H1 (cell line): ENCODE results near the gene BATF3. TPM values are rescaled to one million over a fixed set of nuclear protein-coding genes. Genes with fewer than 3 reads are reported as not detected.

ENCODE experiments used
- ASH2L ChIP-seq: fragments of 200-600, 300-600 bp; sonication (generic); IDR thresholded peaks from one replicate; pipeline ENCODE4 v1.7.1; 2017; ENCODE audit warnings: low read length
- CHD1 ChIP-seq: IDR thresholded peaks from 2 replicates; pipeline ENCODE4 v1.6.1; 2012; ENCODE audit warnings: low read depth, low read length, improper control_type of control experiment
- KDM1A ChIP-seq: fragments of 200-600, 300-600 bp; sonication (generic); IDR thresholded peaks from 2 replicates; pipeline ENCODE4 v1.7.1; 2016; ENCODE audit warnings: mild to moderate bottlenecking, low read length, borderline replicate concordance
- POLR2AphosphoS5 ChIP-seq: IDR thresholded peaks from 2 replicates; pipeline ENCODE4 v1.6.1; 2011; ENCODE audit warnings: low read depth, low read length
- POU5F1 ChIP-seq: IDR thresholded peaks from 2 replicates; pipeline ENCODE4 v1.6.1; 2011; ENCODE audit warnings: low read depth, mild to moderate bottlenecking, low read length, moderate library complexity
- RFX5 ChIP-seq: IDR thresholded peaks from 2 replicates; pipeline ENCODE4 v1.6.1; 2011; ENCODE audit warnings: low read depth, low read length, improper control_type of control experiment, borderline replicate concordance
- SP4 ChIP-seq: IDR thresholded peaks from 2 replicates; pipeline ENCODE4 v1.6.1; 2012; ENCODE audit warnings: low read length, inconsistent platforms
- TAF1 ChIP-seq: IDR thresholded peaks from 2 replicates; pipeline ENCODE4 v1.6.1; 2011; ENCODE audit warnings: mild to moderate bottlenecking, low read depth, low read length
- YY1 ChIP-seq: IDR thresholded peaks from 2 replicates; pipeline ENCODE4 v1.6.1; 2011; ENCODE audit warnings: low read depth, mild to moderate bottlenecking, low read length
- polyA plus RNA-seq, 7 experiments: library from polyadenylated mRNA; depleted of rRNA in 3 of 7; stranded (reverse) in 5 of 7; unstranded in 2 of 7; fragments of >200 nt in 5 of 7; fragments of 200-250 nt in 2 of 7; gene quantifications; 1 replicate in 5 of 7; 2 replicates in 1 of 7; 4 replicates in 1 of 7; pipeline versions ENCODE4 v1.2.1 to v1.2.3, GENCODE V29; 2011 to 2013; ENCODE audit warnings: missing spikeins in 2 of 7, mixed read lengths in 2 of 7
- total RNA-seq: library from RNA; stranded (reverse); fragmentation: NEBNext Ultra II Directional; extraction: Animal tissue kit (Norgen Biotek cat#: 25700); gene quantifications from 2 replicates; pipeline ENCODE4 v1.2.1, GENCODE V29; 2021

BATF3 gene
- total and polyA plus RNA-seq, 2 of the 8 experiments (the other 6 are each of a cell fraction or from before 2014, with no cell fraction given): 6.3 TPM

- TF ChIP-seq RFX5 (no peak), POLR2AphosphoS5 (no peak), TAF1 (no peak), ASH2L (no peak), SP4 (no peak), KDM1A (no peak), CHD1 (no peak), YY1 (no peak), POU5F1 (no peak)
Measured at GRCh38 chr1:212689758-212690529, 9.7 kb downstream of the BATF3 start (continued).
